Caco-2 (cell line): ENCODE measurements around the gene CYB561D1. TPM values are rescaled to one million over a fixed set of nuclear protein-coding genes. Genes with fewer than 3 reads are reported as not detected.

ENCODE experiments used
- BruUV-seq: library from RNA; stranded (reverse); fragments of 400-500 nt; replicated peaks from 2 replicates; lab custom pipeline; 2021; lab: Mats Ljungman, UMichigan
- CTCF ChIA-PET: fragments of 300-600 bp; sonication (Branson Sonifier 250); formaldehyde crosslinking; loops from one replicate; lab custom pipeline; 2022; ENCODE audit warnings: antibody characterized with exemption; lab: Charles Lee
- POLR2A ChIA-PET: fragments of 300-600 bp; sonication (Branson Sonifier 250); formaldehyde crosslinking; loops from one replicate; lab custom pipeline; 2022; ENCODE audit warnings: antibody characterized with exemption; lab: Charles Lee
- DNase-seq, 2 experiments: peaks; one replicate each; pipeline versions ENCODE4 v3.0.0 to v3.0.0-alpha.2; 2020 to 2022
- H3K27me3 ChIP-seq: replicated peaks from 2 replicates; pipeline ENCODE4 v1.6.0; 2011; ENCODE audit warnings: low read length; ENCODE audit not compliant: control insufficient read depth, insufficient read depth
- H3K36me3 ChIP-seq: 2 replicates; pipeline ENCODE4 v1.5.1; 2011; ENCODE audit warnings: low read length; ENCODE audit not compliant: control insufficient read depth, insufficient read depth
- H3K4me1 ChIP-seq: fragments of 250-450 bp; sonication (Bioruptor Pico); 2 replicates; pipeline ENCODE4 v1.5.1; 2020; ENCODE audit warnings: mild to moderate bottlenecking
- H3K4me3 ChIP-seq: 2 replicates; pipeline ENCODE4 v1.5.1; 2011; ENCODE audit warnings: low read depth, mild to moderate bottlenecking, control low read depth, low read length
- H3K9me3 ChIP-seq: fragments of 250-450 bp; sonication (Bioruptor Pico); 2 replicates; pipeline ENCODE4 v1.5.1; 2020; ENCODE audit warnings: mild to moderate bottlenecking, moderate library complexity
- H3K27ac Mint-ChIP-seq: one replicate; pipeline ENCODE4 v1.8.0; 2022; ENCODE audit warnings: mixed read lengths; ENCODE audit not compliant: unreplicated experiment
- H3K27me3 Mint-ChIP-seq: one replicate; pipeline ENCODE4 v1.8.0; 2022; ENCODE audit warnings: mixed read lengths; ENCODE audit not compliant: insufficient read depth, unreplicated experiment
- H3K36me3 Mint-ChIP-seq: one replicate; pipeline ENCODE4 v1.8.0; 2022; ENCODE audit warnings: mild to moderate bottlenecking, mixed read lengths; ENCODE audit not compliant: insufficient read depth, unreplicated experiment
- H3K4me1 Mint-ChIP-seq: one replicate; pipeline ENCODE4 v1.8.0; 2022; ENCODE audit warnings: low read depth, mixed read lengths; ENCODE audit not compliant: unreplicated experiment
- H3K4me3 Mint-ChIP-seq: one replicate; pipeline ENCODE4 v1.8.0; 2022; ENCODE audit warnings: mild to moderate bottlenecking, moderate library complexity, mixed read lengths; ENCODE audit not compliant: unreplicated experiment
- H3K9me3 Mint-ChIP-seq: one replicate; pipeline ENCODE4 v1.8.0; 2022; ENCODE audit warnings: mixed read lengths; ENCODE audit not compliant: unreplicated experiment
- intact Hi-C: fragments of 100-400 bp; cut with micrococcal nuclease; formaldehyde crosslinking; loops from one replicate; pipeline ENCODE4 v1.10.0; 2022; ENCODE audit not compliant: unreplicated experiment
- total RNA-seq: library from RNA; stranded (reverse); gene quantifications from 2 replicates; pipeline ENCODE4 v1.2.3, GENCODE V29; 2022
- TF ChIP-seq, protein P1 (sequence below), 2 experiments: fragments of 200-600 bp in 1 of 2; IDR thresholded peaks; 1 replicate in 1 of 2; 2 replicates in 1 of 2; pipeline versions ENCODE4 v1.5.1 to v1.8.0; 2011 to 2022; ENCODE audit warnings: antibody characterized with exemption in 1 of 2, control low read depth in 1 of 2, inconsistent platforms in 1 of 2, low read depth in 1 of 2, low read length in 1 of 2, mild to moderate bottlenecking in 1 of 2, moderate library complexity in 1 of 2; ENCODE audit not compliant: insufficient read depth in 1 of 2, severe bottlenecking in 1 of 2, unreplicated experiment in 1 of 2

The CYB561D1 gene
- total RNA-seq, 1 experiment from 2014 or later: 7.3 TPM

GRCh38 chr1:109490029-109490933 is 3.6 kb upstream of the CYB561D1 start:
- Histone ChIP-seq H3K27me3 (no peaks in the 10 kb centered on the region), H3K36me3 (no peaks in the 10 kb centered on the region), H3K4me1 (no peaks in the 10 kb centered on the region), H3K4me3 (no peak overlapping the region), H3K9me3 (no peaks in the 10 kb centered on the region)
- ChIA-PET POLR2A (interaction anchor here (0.5 to 1.3 kb wide), 2 partner anchors 11 to 58 kb away, joined by 3 to 4 read pairs; partner anchors contain the start of gene GNAI3), CTCF (interaction anchor here (0.8 to 11.6 kb wide), 5 partner anchors 9 to 65 kb away, joined by 3 to 131 read pairs (median 5); partner anchors contain the start of genes AMIGO1 and GNAI3)
- DNase-seq: peak in 1 of 2 experiments; percentile 68
- BruUV-seq: no TSS peak
- Mint-ChIP-seq H3K4me1 (no peaks in the 10 kb centered on the region), H3K27me3 (no peaks in the 10 kb centered on the region), H3K4me3 (no peak overlapping the region), H3K9me3 (no peaks in the 10 kb centered on the region), H3K36me3 (peaks cover 6% of the 10 kb centered on the region), H3K27ac (no peak overlapping the region)
- intact Hi-C loops: loop anchor here (1.0 kb wide), 1 partner anchor 42 kb away; no protein-coding TSS in a partner anchor
- TF ChIP-seq, protein P1, sequence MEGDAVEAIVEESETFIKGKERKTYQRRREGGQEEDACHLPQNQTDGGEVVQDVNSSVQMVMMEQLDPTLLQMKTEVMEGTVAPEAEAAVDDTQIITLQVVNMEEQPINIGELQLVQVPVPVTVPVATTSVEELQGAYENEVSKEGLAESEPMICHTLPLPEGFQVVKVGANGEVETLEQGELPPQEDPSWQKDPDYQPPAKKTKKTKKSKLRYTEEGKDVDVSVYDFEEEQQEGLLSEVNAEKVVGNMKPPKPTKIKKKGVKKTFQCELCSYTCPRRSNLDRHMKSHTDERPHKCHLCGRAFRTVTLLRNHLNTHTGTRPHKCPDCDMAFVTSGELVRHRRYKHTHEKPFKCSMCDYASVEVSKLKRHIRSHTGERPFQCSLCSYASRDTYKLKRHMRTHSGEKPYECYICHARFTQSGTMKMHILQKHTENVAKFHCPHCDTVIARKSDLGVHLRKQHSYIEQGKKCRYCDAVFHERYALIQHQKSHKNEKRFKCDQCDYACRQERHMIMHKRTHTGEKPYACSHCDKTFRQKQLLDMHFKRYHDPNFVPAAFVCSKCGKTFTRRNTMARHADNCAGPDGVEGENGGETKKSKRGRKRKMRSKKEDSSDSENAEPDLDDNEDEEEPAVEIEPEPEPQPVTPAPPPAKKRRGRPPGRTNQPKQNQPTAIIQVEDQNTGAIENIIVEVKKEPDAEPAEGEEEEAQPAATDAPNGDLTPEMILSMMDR (IDR thresholded peaks at IDR 0.05; ENCODE audit: insufficient read depth in 1 of 2, low read depth in 1 of 2, low read length in 1 of 2, severe bottlenecking in 1 of 2, unreplicated experiment in 1 of 2): peak; percentile 58 to 74

- no peaks in the 10 kb centered on the region for H3K27me3 ChIP-seq
- Mint-ChIP-seq H3K4me1 (no peaks in the 10 kb centered on the region), H3K9me3 (no peaks in the 10 kb centered on the region), H3K27ac (no peak overlapping the region), H3K36me3 (peaks cover 6% of the 10 kb centered on the region), H3K27me3 (no peaks in the 10 kb centered on the region), H3K4me3 (no peak overlapping the region)
- TF ChIP-seq, protein P1 (IDR thresholded peaks at IDR 0.05; ENCODE audit: insufficient read depth in 1 of 2, low read depth in 1 of 2, low read length in 1 of 2, severe bottlenecking in 1 of 2, unreplicated experiment in 1 of 2): no peak
- H3K4me1 ChIP-seq: no peaks in the 10 kb centered on the region
- H3K9me3 ChIP-seq: no peaks in the 10 kb centered on the region
- DNase-seq: no peak
- intact Hi-C loops: loop anchor here (1.0 kb wide), 1 partner anchor 41 kb away; no protein-coding TSS in a partner anchor
- no peaks in the 10 kb centered on the region for H3K36me3 ChIP-seq
- no peak overlapping the region for H3K4me3 ChIP-seq
- CTCF ChIA-PET: interaction anchor here (0.8 to 11.6 kb wide), 5 partner anchors 9 to 66 kb away, joined by 3 to 131 read pairs (median 5); partner anchors contain the start of genes AMIGO1 and GNAI3
- POLR2A ChIA-PET: interaction anchor here (0.5 to 1.3 kb wide), 2 partner anchors 11 to 58 kb away, joined by 3 to 4 read pairs; partner anchors contain the start of gene GNAI3
- BruUV-seq: no TSS peak
Measured at GRCh38 chr1:109490934-109491302, 3.0 kb upstream of the CYB561D1 start.

GRCh38 chr1:109491372-109491771 is 2.5 kb upstream of the CYB561D1 start:
- TF ChIP-seq, protein P1 (IDR thresholded peaks at IDR 0.05; ENCODE audit: insufficient read depth in 1 of 2, low read depth in 1 of 2, low read length in 1 of 2, severe bottlenecking in 1 of 2, unreplicated experiment in 1 of 2): no peak
- DNase-seq: no peak
- Mint-ChIP-seq H3K36me3 (peaks cover 6% of the 10 kb centered on the region), H3K4me1 (no peaks in the 10 kb centered on the region), H3K9me3 (no peaks in the 10 kb centered on the region), H3K27me3 (no peaks in the 10 kb centered on the region), H3K27ac (no peak overlapping the region), H3K4me3 (no peak overlapping the region)
- Histone ChIP-seq H3K27me3 (no peaks in the 10 kb centered on the region), H3K4me3 (no peak overlapping the region), H3K36me3 (no peaks in the 10 kb centered on the region), H3K4me1 (no peaks in the 10 kb centered on the region), H3K9me3 (no peaks in the 10 kb centered on the region)
- ChIA-PET POLR2A (interaction anchor here (0.5 to 1.3 kb wide), 2 partner anchors 12 to 57 kb away, joined by 3 to 4 read pairs; partner anchors contain the start of gene GNAI3), CTCF (interaction anchor here (1.1 to 11.6 kb wide), 3 partner anchors 40 to 66 kb away, joined by 3 to 131 read pairs (median 6); partner anchors contain the start of gene GNAI3)
- intact Hi-C loops: no loop called here
- BruUV-seq: no TSS peak
